Caki2 (cell line): ENCODE results near the gene NFKB1. TPM values are rescaled to one million over a fixed set of nuclear protein-coding genes. Genes with fewer than 3 reads are reported as not detected.

Source experiments
- DNase-seq: peaks from one replicate; pipeline ENCODE4 v3.0.0-alpha.2; 2015; ENCODE audit warnings: low read depth
- in situ Hi-C: cut with HindIII; loops from 2 replicates; pipeline ENCODE4 v1.10.0; 2016; ENCODE audit warnings: low sequenced_read_pairs, low pct_unique_long_range_greater_than_20kb, mixed read lengths
- total RNA-seq: library from RNA; depleted of rRNA; stranded (reverse); fragments of >200 nt; shearing (Covaris generic); gene quantifications from 2 replicates; pipeline ENCODE4 v1.2.3, GENCODE V29; 2014; ENCODE audit warnings: low replicate concordance; rRNA removed

The NFKB1 gene
- total RNA-seq, 1 experiment from 2014 or later, result 21.0 TPM

GRCh38 chr4:102629673-102630072 lies 128.5 kb downstream of the NFKB1 start:
- no peak for DNase-seq
- in situ Hi-C loops, result loop anchor here (10.0 kb wide), 1 partner anchor 175 kb away; no protein-coding TSS in a partner anchor

GRCh38 chr4:102631616-102632015 lies 130.5 kb downstream of the NFKB1 start:
- in situ Hi-C loops, result loop anchor here (10.0 kb wide), 1 partner anchor 173 kb away; no protein-coding TSS in a partner anchor
- no peak for DNase-seq

- DNase-seq, result no peak
- in situ Hi-C loops, result loop anchor here (10.0 kb wide), 1 partner anchor 172 kb away; no protein-coding TSS in a partner anchor
Measured at GRCh38 chr4:102632241-102633065, 131.3 kb downstream of the NFKB1 start.

- DNase-seq, result no peak
- in situ Hi-C loops, result loop anchor here (10.0 kb wide), 1 partner anchor 172 kb away; no protein-coding TSS in a partner anchor
Measured at GRCh38 chr4:102633100-102633499, 131.9 kb downstream of the NFKB1 start.

- DNase-seq, result no peak
- in situ Hi-C loops, result loop anchor here (10.0 kb wide), 1 partner anchor 167 kb away; no protein-coding TSS in a partner anchor
Measured at GRCh38 chr4:102637391-102637790, 136.2 kb downstream of the NFKB1 start.

GRCh38 chr4:102638621-102639020 lies 137.5 kb downstream of the NFKB1 start:
- DNase-seq, result no peak
- in situ Hi-C loops, result loop anchor here (10.0 kb wide), 1 partner anchor 166 kb away; no protein-coding TSS in a partner anchor

- in situ Hi-C loops, result loop anchor here (10.0 kb wide), 1 partner anchor 165 kb away; no protein-coding TSS in a partner anchor
- no peak for DNase-seq
Measured at GRCh38 chr4:102639598-102639997, 138.4 kb downstream of the NFKB1 start.

GRCh38 chr4:102640669-102641068 lies 139.5 kb downstream of the NFKB1 start:
- in situ Hi-C loops, result no loop called here
- no peak for DNase-seq

GRCh38 chr4:102641793-102642192 lies 140.6 kb downstream of the NFKB1 start:
- no peak for DNase-seq
- in situ Hi-C loops, result no loop called here

- in situ Hi-C loops, result no loop called here
Measured at GRCh38 chr4:102642631-102643298, 141.6 kb downstream of the NFKB1 start.

GRCh38 chr4:102647117-102647516 lies 146.0 kb downstream of the NFKB1 start:
- in situ Hi-C loops, result no loop called here
- DNase-seq, result no peak

More at GRCh38 chr4:102642631-102643298, 141.6 kb downstream of the NFKB1 start:
- DNase-seq, result no peak

GRCh38 chr4:102657206-102657605 lies 156.0 kb downstream of the NFKB1 start:
- in situ Hi-C loops, result no loop called here
- no peak for DNase-seq

GRCh38 chr4:102663073-102663472 lies 161.9 kb downstream of the NFKB1 start:
- in situ Hi-C loops, result no loop called here
- DNase-seq, result no peak

GRCh38 chr4:102665527-102665926 lies 164.4 kb downstream of the NFKB1 start:
- in situ Hi-C loops, result no loop called here
- no peak for DNase-seq

Other genes with a start within 250 kb of the NFKB1 start
- 13.7 and 22.8 TPM in 2 replicates for gene SLC39A8, start 155.9 kb upstream of the NFKB1 start, total RNA-seq